Left colon (tissue), 2 donors: ENCODE measurements around the gene PPARA. TPM values are rescaled to one million over a fixed set of nuclear protein-coding genes. Genes with fewer than 3 reads are reported as not detected.
A peak's percentile ranks its signal among the peaks of the same experiment; 100 is the strongest.

Source experiments
- ATAC-seq: fragments of 200-7000 bp; cut with Tn5 transposase; one replicate; pipeline ENCODE4 v1.9.1; 2020; ENCODE audit warnings: mild to moderate bottlenecking, moderate library complexity
- DNase-seq, 2 donors: peaks; one replicate each; pipeline ENCODE4 v3.0.0-alpha.2; 2020
- intact Hi-C, 2 donors: fragments of 100-400 bp; cut with DNase I in 1 of 2; cut with micrococcal nuclease in 1 of 2; formaldehyde crosslinking; loops; one replicate each; pipeline versions ENCODE4 v1.11.2 to v1.14.0; 2022; cut with DNase I, micrococcal nuclease
- total RNA-seq, 2 donors: library from RNA; stranded (reverse); fragmentation: NEBNext Ultra II Directional; extraction: Animal tissue kit (Norgen Biotek cat#: 25700); gene quantifications; one replicate each; pipeline ENCODE4 v1.2.1, GENCODE V29; 2021
- donor health status: DM: no; HTN: no; CAD: no.
- donor health status: DM: yes; HTN: yes; CAD: no.

Gene PPARA
- total RNA-seq, 2 donors from 2014 or later = 70.4 to 73.9 TPM

DNA sequence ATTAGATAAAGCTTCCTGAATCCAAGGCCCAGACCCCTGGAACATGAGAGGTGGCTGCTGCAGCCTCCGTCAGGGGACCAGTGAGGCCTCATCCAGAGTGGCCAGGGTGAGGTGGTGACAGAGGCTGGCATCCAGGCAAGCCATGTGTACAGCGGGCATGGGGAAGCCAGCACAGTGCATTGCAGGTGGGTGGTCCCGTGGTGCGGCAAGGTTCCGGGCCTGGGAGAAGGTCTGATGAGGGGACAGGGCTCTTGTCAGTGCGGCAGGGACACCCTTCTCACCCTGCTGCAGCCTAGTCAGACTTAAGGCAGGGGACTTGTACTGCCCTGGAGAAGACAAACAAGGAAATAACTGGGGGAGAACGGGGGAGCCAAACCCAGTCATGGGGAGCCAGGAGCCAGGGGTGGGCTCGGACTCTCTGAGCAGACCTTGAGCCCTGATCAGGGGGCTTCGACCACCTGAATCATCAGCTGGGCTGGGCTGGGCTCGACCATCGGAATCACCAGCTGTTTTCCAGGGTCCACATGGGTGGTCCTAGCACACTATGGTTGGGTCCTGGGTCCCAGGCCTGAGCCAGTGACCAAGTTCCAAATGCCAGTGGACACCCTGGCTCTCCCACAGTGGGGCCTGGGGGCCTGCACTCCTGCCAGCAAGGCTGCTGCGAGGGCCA lies 122.6 kb downstream of the PPARA start:
- intact Hi-C loops = no loop called here
- no peak for DNase-seq
- no peak for ATAC-seq

GRCh38 chr22:46273432-46274148 lies 123.3 kb downstream of the PPARA start:
- DNase-seq (no peak), ATAC-seq (no peak)
- intact Hi-C loops = no loop called here

DNA sequence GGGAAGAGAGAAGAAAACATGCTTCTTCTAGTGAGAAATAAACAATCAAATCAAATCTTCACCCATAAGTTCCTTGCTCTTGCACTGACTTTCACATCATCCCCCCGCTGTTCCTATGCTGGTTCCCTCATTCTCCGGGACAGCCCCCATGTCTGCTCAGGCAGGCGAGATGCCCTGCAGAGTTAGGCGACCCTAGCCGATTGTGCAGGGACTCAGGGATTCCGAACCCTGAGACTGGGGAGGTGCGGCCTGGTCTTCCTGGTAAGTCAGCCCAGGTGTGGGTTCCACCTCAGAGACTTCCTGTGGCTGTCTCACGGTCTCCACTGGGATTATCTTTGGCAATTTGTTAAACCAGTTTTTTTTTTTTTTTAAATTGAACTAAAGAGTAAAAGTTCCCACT lies 124.1 kb downstream of the PPARA start:
- no peak for DNase-seq
- intact Hi-C loops = no loop called here
- no peak for ATAC-seq

DNA sequence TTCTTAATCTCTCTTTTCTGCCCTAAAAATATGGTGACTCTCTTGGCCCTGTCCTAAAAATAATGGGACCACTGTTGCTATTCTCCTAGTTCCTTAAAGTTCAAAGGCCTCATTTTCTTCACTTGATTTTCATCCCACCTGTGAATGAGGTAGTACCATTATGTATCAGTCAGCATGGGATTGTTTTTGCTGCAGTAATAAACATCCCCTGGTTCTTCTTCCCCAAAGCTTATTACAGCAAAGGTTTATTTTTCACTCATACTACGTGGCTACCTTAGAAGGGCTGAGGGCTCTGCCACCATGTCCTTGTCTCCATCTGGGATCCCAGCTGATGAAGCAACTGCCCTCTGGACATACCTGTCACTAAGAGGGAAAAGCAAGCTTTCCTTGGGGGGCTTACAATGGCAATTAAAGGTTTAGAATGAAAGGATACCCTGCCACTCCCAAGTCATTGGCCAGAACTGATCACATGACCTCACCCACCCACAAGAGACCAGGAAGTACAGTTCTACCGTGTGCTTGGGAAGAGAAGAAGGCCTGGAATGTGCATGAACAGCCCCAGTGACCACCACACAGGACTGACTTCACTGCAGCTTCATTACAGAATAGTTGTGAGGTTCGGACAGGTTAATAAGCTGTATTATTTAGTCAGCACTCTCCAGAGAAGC lies 125.3 kb downstream of the PPARA start:
- ATAC-seq = peak; percentile 56
- intact Hi-C loops = no loop called here
- DNase-seq = no peak

DNA sequence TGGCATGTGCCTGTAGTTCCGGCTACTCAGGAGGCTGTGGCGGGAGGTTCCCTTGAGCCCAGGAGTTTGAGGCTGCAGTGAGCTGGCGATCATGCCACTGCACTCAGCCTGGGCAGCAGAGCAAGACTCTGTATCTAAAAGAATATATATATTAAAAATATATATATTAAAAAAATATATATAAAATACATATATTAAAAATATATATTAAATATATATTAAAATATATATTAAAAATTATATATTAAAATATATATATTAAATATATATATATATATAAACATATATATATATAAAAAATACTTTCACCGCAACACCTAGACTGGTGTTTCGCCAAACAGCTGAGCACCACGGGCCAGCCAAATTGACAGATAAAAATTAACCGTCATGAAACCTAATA lies 126.2 kb downstream of the PPARA start:
- intact Hi-C loops = no loop called here
- no peak for DNase-seq
- ATAC-seq = no peak

DNA sequence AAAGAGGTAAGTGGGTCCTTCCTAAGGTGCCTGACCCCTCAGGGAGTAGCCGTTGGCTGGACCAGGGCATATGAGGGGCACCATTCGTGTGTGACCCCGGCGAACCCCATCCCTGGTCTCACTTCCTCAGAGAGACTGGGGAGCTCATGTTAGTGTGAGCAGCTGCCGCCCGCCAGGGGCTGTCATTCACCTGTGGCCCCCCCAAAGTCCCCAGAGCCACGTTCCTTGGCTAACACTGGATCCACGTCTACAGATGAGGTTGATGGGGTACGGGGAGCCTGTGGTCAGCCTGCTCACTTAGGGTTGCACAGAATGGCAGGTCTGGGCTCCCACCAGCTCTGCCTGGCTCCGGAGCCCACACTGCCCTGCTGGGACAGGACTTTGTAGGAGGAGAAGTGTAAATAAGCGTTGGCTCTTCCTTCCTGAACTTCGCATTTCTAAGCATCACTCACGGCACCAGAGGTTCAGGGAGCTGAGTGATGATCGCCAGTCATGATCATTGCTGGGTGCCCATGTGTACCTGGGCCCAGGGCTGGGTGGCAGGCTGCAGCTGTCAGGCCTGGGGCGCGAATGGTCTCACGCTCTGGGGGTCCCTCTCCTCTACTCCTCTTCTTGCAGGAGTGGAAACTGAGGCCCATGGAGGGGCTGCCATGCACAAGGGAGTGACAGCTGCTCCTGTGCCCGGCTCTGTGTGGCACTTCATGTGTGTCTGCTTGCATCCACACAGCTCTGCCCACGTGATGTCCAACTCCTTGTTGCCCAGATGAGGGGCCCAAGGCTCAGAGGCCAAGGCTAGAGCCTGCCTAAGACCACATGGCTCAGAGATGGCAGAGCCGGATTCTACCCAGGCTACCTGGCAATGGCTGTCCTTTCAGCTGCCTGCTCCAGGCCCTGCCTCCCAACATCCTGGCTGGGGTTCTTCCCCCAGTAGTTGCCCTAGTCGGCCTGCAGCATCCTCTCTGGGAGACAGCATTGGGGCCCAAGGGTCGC lies 128.6 kb downstream of the PPARA start:
- DNase-seq (no peak), ATAC-seq (no peak)
- intact Hi-C loops = no loop called here

GRCh38 chr22:46280063-46280817 lies 129.9 kb downstream of the PPARA start:
- intact Hi-C loops = no loop called here

GRCh38 chr22:46280999-46281623 lies 130.8 kb downstream of the PPARA start:
- DNase-seq = no peak

More at GRCh38 chr22:46280063-46280817, 129.9 kb downstream of the PPARA start:
- ATAC-seq (no peak), DNase-seq (no peak)

GRCh38 chr22:46281866-46282678 lies 131.7 kb downstream of the PPARA start:
- no peak for DNase-seq
- no peak for ATAC-seq
- intact Hi-C loops = no loop called here

More at GRCh38 chr22:46280999-46281623, 130.8 kb downstream of the PPARA start:
- no peak for ATAC-seq
- intact Hi-C loops = no loop called here

GRCh38 chr22:46286006-46286405 lies 135.7 kb downstream of the PPARA start:
- intact Hi-C loops = no loop called here
- DNase-seq = no peak
- ATAC-seq = no peak

DNA sequence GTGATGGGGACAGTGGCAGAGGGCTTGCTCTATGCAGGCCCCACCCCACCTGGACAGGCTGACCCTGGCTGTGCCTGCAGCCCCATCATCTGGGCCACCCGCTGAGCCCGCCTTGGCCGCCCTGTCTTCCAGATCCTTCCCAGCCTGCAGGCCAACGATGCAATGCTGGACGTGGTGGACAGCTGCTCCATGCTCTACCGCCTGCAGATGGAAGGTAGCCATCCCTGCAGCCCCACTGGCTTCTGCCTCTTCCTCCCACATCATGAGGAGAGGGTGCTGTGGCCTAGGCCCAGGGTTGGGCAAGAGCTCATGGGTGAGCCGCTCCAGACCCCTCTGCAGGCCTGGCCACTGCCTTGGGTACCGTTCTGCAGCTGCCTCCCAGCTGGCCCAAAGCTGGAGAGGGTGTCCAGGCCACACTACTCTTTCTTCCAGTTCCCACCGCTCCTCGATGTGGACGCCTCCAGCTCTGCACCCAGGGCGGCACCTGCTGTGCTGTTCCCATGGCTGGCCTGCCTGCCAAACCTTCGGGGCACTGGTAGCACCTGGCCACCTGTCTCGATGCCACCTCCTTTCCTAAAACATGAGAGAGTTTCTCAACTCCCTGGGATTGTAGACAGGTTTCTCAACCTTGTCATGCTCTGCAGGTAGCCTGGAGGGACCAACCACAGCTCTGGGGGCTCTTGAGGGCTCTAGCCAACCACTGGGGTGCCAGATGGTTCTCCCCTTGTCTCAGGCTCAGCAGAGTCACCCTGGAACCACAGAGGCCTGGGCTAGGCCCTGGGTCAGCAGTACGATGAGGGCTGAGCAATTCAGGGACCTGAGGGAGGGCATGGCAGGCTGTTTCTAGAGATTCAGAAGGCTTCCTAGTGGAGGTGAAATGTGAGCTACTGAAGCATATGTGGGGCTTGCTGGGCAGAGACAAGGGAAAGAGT lies 136.9 kb downstream of the PPARA start:
- ATAC-seq (no peak), DNase-seq (no peak)
- intact Hi-C loops = no loop called here

DNA sequence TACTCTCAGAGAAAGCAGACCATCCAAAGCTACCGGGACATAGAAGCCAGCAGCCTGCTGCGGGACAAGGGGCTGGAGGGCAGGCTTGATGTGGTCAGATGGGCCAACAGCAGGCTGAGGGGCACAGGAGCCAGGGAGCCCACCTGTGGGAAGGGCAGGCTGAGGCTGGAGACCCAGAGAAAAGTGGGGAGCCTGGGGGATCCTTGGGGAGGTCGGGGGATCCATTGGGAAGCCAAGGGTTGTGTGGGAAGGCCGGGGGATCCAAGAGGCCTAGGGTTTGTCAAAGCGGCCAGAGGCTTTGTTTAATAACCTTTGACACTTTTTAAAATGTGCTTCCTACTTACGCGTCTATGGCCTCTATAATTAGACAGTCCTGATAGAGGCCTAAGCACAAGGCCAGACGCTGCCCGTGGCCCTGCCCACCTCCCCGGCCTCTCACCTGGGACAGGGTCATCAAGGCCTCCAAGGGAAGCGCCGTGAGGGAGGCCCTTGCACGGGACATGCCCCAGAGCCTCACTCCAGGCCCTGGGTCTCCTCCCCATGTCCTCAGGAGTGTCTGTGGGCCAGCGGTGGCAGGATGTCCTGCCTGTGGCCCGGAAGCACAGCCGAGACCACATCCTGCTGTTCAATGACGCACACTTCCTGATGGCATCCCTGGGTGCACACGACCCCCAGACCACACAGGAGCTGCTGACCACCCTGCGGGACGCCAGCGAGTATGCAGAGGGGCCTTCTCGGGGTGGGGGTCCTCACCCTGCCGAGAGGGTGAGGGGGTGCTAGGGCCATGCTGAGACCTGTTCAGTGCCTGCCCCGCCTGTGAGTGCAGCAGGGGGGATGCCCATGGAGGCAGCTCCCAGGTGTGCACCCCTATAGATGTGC lies 137.8 kb downstream of the PPARA start:
- ATAC-seq = peak; percentile 33
- peak; percentile 46 to 62 for DNase-seq
- intact Hi-C loops = no loop called here

DNA sequence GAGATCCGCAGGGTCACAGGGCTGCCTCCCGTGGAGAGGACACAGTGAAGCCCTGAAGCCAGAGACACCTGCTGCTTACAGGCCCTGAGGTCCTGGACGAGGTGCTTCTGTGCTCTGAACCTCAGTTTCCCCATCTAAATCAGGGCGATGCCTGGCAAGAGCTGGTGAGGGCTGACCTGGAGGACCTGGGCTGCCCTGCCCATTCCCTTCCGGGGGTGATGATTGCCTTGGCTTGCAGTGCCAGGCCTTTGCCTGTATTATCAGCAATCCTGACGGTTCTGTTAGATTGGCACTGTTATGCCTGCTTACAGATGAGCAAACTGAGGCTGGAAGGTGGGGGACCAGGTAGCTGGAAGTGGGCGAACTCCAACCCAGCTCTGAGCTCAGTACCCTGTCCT lies 138.5 kb downstream of the PPARA start:
- intact Hi-C loops = no loop called here
- ATAC-seq (no peak), DNase-seq (no peak)

- no peak for ATAC-seq
- no peak for DNase-seq
- intact Hi-C loops = no loop called here
Measured at GRCh38 chr22:46289244-46289891, 139.0 kb downstream of the PPARA start.
